ENCODE results near the gene TSEN2.
A peak's percentile ranks its signal among the peaks of the same experiment; 100 is the strongest.

DNA sequence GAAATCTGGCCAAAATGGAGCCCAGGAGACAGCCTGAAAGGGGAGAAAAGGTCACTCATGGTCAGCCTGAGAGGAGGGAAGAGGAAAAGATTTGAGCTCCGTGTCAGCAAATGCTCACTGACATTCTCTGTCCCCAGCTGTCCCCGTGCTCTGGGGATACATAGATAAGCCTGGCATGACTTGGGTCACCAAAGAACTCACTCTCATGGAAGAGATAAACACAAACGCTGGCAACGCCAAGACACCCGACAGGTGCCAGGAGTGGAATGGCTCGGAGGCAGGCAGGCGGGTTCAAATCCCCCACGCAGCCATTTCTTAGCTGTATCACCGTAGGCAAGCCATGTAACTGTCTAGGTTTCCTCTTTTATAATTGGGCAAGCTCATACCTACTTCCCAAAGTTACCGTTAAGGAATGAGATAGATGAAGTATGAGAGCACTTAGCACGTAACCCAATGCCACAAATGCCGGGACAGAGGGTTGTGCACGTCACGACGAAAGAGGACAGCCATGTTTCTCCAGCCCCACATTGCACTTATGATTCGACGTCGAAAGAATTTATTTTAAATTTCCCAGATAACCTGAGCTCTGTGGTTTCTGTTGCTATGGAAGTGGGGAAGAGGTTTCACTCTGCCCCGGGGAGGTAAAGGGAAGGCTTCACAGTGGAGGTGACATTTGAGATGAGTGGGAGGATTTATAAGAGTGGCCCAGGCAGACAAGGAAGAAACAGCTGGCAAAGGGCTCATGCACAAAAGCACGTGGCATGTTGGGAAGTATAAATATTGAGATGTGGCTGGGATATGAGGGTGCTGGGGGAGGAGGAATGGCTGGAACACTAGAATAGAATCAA is 41.4 kb upstream of the TSEN2 start:
- no peak for TF ChIP-seq CTCF (optimal IDR thresholded peaks at IDR 0.05 in 1 of 3, IDR thresholded peaks at IDR 0.05 in 1 of 3, conservative IDR thresholded peaks at IDR 0.05 in 1 of 3; ENCODE audit: extremely low read depth in 1 of 3, insufficient read depth in 2 of 3, low read length in 3 of 3)
- TF ChIP-seq EZH2 (IDR thresholded peaks at IDR 0.05; ENCODE audit: low read length) = peak; percentile 38

Data from keratinocyte (primary cell).